Measurements from ENCODE around the gene ARPC1A.

The ARPC1A gene

DNA sequence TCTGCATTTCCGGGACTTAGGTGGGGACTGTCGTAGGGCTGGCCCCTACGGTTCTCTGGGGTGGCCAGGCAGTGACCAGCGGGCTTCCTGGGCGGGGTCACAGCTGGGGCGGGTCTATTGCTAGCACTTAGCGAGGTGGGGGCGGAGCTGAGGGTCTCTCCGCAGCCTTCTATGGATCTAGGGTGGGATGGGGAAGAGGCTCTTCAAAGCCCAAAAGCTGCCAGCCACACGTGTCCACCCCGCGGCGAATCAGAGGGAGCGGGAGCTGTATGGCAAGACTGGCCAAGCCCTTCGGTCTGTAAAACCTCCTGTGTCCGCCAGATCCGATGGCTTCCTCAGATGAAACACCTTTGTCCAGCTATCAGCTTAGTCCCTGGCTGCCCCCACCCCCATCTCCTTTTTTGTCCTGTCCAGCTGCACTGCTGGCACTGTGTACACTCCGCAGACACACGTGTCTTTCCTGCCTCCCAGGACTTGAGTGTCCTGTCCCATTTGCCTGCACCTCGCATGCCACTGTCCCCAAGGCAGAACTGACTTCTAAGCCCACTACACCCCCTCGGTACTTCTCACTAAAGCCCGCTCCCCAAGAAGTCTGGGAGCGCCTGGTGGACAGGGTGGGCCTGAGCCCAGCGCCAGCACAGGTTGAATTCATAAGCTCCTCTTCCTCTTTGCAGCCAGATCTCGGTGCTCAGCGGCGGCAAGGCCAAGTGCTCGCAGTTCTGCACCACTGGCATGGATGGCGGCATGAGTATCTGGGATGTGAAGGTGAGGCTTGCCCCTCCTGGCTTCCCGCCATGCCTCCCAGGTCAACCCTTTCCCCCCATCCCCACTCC is 67.9 kb downstream of the ARPC1A start:
- Histone ChIP-seq H3K27me3 (ENCODE audit: control insufficient read depth, insufficient read depth, low read length) (no peaks in the 10 kb centered on the region), H3K36me3 (ENCODE audit: control insufficient read depth, low read depth, low read length) (peaks cover 37% of the 10 kb centered on the region), H3K4me1 (ENCODE audit: control insufficient read depth, low read depth, low read length) (peaks cover 3% of the 10 kb centered on the region), H3K4me3 (ENCODE audit: low read length) (peak overlapping the region; percentile 85), H3K9ac (ENCODE audit: low read length) (peak overlapping the region; percentile 55), H3K27ac (ENCODE audit: low read length) (peak overlapping the region; percentile 54), H3K9me3 (ENCODE audit: control insufficient read depth, low read depth, low read length) (no peaks in the 10 kb centered on the region)

DNA sequence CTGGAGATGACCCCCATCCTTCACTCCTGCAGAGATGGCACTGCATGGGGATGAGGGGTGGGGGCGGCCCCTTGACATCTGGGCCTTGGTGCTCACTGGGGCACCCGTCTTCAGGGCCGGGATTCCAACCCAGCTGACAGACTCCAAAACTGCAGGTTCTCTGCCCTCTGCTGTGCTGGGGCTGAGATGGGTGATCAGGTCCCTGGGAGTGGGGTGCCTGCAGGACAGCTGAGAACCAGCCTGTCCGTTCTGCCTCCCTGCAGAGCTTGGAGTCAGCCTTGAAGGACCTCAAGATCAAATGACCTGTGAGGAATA is 68.4 kb downstream of the ARPC1A start:
- H3K4me3 ChIP-seq (ENCODE audit: low read length), result no peak overlapping the region
- peaks cover 43% of the 10 kb centered on the region for H3K36me3 ChIP-seq (ENCODE audit: control insufficient read depth, low read depth, low read length)

DNA sequence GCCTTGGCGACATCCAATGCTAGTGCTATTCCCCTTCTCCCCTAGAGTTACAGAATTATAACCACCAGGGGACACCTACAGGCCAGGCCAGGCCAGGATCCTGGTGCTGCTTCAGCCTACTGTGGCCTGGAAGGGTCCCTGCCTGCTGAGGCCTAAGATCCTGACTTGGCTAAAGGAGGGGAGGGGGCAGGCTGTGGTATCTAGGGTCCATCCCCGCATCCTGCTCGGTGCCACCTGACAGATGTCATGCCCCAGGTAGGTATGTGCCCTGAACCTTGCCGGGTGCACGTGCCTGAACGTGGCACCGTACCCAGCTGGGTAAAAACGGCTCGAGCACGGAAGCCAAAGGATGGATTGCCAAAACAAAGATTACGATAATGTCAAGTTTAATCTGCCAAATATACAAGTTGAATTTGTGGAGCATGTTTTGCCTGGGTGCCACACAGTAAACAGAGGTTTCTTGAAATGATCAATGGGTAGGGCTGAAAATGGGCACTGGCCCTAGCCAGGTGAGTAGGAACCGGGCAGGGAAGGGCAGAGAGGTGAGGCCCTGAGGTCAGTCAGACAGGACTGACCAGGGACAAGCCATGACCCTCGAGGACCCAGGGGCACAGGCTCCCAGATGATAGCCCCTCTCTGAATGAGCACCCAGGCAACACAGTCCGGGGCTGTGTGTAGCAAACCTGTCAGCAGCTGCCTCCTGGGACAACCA is 70.1 kb downstream of the ARPC1A start:
- Histone ChIP-seq H3K4me3 (ENCODE audit: low read length) (no peak overlapping the region), H3K36me3 (ENCODE audit: control insufficient read depth, low read depth, low read length) (peaks cover 53% of the 10 kb centered on the region), H3K4me1 (ENCODE audit: control insufficient read depth, low read depth, low read length) (peaks cover 3% of the 10 kb centered on the region), H3K27ac (ENCODE audit: low read length) (no peak overlapping the region), H3K9me3 (ENCODE audit: control insufficient read depth, low read depth, low read length) (no peaks in the 10 kb centered on the region), H3K9ac (ENCODE audit: low read length) (no peak overlapping the region), H3K27me3 (ENCODE audit: control insufficient read depth, insufficient read depth, low read length) (no peaks in the 10 kb centered on the region)

More for the DNA sequence above, 68.4 kb downstream of the ARPC1A start:
- Histone ChIP-seq H3K9me3 (ENCODE audit: control insufficient read depth, low read depth, low read length) (no peaks in the 10 kb centered on the region), H3K27ac (ENCODE audit: low read length) (no peak overlapping the region), H3K9ac (ENCODE audit: low read length) (no peak overlapping the region), H3K4me1 (ENCODE audit: control insufficient read depth, low read depth, low read length) (peaks cover 3% of the 10 kb centered on the region), H3K27me3 (ENCODE audit: control insufficient read depth, insufficient read depth, low read length) (no peaks in the 10 kb centered on the region)

DNA sequence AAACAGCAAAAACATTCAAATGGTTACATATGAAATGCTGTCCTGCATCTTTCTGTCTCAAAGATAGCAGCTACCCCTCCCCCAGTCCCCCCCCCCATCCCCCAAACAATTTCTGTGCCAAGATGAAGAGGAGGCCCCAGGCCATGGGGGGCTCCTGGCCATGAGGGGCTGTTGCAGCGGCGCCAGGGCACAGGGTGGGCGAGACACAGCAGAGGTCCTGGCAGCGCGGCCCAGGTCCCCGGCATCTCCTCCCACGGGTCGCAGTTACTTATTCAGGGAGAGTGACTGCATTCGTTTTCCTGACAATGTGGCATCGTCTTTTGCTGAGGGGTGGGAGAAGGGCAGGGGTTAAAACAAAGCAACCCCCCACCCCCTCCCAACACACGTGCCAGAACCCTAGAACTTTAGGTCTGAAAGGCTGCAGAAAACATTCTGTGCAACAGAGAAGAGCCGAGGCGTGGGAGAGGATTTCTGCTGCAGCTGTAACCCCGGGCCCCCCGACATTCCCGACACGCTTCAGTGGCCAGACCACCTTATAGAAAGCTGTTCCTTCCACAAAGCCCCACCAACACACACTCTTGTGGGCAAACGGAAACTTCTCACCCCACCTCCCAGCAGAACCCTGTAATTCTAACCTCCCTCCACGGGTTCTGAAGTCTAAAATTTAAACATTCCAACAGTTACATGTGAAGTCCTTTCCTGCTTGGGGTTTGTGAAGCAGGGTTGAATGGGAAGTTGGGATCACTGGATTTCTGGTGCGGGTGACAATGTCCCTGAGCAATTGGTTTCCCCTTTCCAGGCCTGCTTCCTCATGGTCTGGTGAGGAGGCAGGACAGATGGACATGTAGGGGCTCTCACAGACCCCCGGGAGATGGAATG is 71.0 kb downstream of the ARPC1A start:
- Histone ChIP-seq H3K9ac (ENCODE audit: low read length) (no peak overlapping the region), H3K9me3 (ENCODE audit: control insufficient read depth, low read depth, low read length) (no peaks in the 10 kb centered on the region), H3K27me3 (ENCODE audit: control insufficient read depth, insufficient read depth, low read length) (no peaks in the 10 kb centered on the region), H3K36me3 (ENCODE audit: control insufficient read depth, low read depth, low read length) (peaks cover 60% of the 10 kb centered on the region), H3K4me3 (ENCODE audit: low read length) (no peak overlapping the region), H3K27ac (ENCODE audit: low read length) (no peak overlapping the region), H3K4me1 (ENCODE audit: control insufficient read depth, low read depth, low read length) (peaks cover 3% of the 10 kb centered on the region)

DNA sequence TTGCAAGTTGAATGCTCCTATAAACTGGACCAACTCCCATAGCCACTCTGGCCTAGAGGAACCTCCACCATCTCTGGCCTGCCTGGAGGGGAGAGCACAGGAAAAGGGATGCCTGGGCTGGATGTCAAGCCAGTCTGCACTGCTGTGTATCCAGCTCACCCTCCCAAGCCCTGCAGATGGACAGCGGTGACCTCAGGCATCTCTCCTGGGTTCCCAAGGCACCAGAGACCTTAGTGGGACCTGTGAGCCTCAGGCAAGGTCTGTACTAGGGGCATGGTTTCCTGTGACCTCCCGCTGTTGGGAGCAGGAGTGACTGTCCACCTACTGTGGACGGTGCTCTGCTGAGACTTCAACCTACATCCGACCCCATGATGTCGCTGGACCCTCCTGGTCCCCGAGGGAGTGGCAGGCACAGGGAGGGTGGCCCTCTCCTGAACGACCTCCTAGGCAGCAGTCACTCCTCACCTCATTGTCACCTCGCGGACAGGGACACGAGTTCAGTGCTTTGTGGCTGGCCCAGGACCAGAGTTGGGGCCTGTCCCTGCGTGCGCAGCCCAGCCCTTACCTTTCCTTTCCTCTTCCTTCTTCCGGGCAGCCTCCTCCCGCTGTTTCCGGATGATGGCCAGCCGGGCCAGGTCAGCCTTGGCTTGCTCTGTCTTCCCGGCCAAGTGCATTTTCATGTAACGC is 71.7 kb downstream of the ARPC1A start:
- H3K9ac ChIP-seq (ENCODE audit: low read length), result no peak overlapping the region
- H3K4me1 ChIP-seq (ENCODE audit: control insufficient read depth, low read depth, low read length), result peaks cover 3% of the 10 kb centered on the region
- peaks cover 65% of the 10 kb centered on the region for H3K36me3 ChIP-seq (ENCODE audit: control insufficient read depth, low read depth, low read length)

DNA sequence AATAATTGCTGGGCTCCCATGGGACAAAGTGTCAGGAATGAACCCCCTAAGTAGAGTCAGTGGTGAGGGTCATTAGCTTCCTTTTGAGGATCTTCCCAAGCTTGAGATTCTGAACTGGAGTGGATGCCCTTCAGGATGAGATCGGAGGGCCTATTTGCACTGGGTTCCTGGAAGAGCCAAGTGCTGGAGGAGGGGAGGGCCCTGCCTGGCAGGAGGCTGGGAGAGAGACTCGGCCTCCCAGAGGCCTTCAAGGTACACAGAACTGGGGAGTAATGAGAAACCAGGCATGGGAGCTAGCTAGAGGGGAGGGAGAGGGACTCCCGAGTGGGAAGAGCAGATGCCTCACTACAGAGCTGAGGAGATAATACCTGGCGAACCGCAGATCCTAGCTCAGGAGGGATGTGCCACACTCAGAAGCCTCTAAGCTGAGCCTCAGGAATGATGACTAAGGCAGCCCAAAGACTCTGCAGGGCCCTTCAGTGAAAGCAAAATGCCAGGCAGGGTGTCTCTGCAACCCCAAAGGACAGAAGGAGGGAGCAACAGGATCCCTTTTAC is 73.3 kb downstream of the ARPC1A start:
- no peaks in the 10 kb centered on the region for H3K4me1 ChIP-seq (ENCODE audit: control insufficient read depth, low read depth, low read length)
- no peak overlapping the region for H3K9ac ChIP-seq (ENCODE audit: low read length)
- no peak overlapping the region for H3K27ac ChIP-seq (ENCODE audit: low read length)
- H3K36me3 ChIP-seq (ENCODE audit: control insufficient read depth, low read depth, low read length), result peaks cover 78% of the 10 kb centered on the region
- H3K9me3 ChIP-seq (ENCODE audit: control insufficient read depth, low read depth, low read length), result no peaks in the 10 kb centered on the region
- no peak overlapping the region for H3K4me3 ChIP-seq (ENCODE audit: low read length)
- H3K27me3 ChIP-seq (ENCODE audit: control insufficient read depth, insufficient read depth, low read length), result no peaks in the 10 kb centered on the region

More for the DNA sequence above, 71.7 kb downstream of the ARPC1A start:
- Histone ChIP-seq H3K27ac (ENCODE audit: low read length) (no peak overlapping the region), H3K4me3 (ENCODE audit: low read length) (no peak overlapping the region), H3K9me3 (ENCODE audit: control insufficient read depth, low read depth, low read length) (no peaks in the 10 kb centered on the region), H3K27me3 (ENCODE audit: control insufficient read depth, insufficient read depth, low read length) (no peaks in the 10 kb centered on the region)

DNA sequence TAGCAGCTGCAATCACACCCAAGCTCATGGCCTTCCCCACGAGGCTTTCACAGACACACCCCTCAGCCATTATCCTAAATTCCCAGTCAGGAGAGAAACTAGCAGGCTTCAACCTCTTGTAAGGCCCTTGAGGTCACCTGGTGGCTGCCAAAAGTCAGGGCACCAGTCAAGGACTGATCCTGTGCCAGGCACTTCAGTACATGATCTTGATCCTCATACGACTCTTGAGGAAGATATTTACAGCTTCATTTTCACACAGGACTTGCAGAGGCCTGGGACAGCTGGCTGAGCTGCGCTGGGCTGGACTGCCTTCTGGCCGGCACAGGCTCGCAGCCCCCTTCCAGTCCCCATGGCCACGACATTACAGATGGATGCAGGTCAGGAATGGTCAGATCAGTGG is 73.9 kb downstream of the ARPC1A start:
- H3K4me1 ChIP-seq (ENCODE audit: control insufficient read depth, low read depth, low read length), result no peaks in the 10 kb centered on the region
- H3K9me3 ChIP-seq (ENCODE audit: control insufficient read depth, low read depth, low read length), result no peaks in the 10 kb centered on the region
- no peak overlapping the region for H3K9ac ChIP-seq (ENCODE audit: low read length)
- H3K4me3 ChIP-seq (ENCODE audit: low read length), result no peak overlapping the region
- H3K27me3 ChIP-seq (ENCODE audit: control insufficient read depth, insufficient read depth, low read length), result no peaks in the 10 kb centered on the region
- H3K36me3 ChIP-seq (ENCODE audit: control insufficient read depth, low read depth, low read length), result peaks cover 82% of the 10 kb centered on the region
- H3K27ac ChIP-seq (ENCODE audit: low read length), result no peak overlapping the region

DNA sequence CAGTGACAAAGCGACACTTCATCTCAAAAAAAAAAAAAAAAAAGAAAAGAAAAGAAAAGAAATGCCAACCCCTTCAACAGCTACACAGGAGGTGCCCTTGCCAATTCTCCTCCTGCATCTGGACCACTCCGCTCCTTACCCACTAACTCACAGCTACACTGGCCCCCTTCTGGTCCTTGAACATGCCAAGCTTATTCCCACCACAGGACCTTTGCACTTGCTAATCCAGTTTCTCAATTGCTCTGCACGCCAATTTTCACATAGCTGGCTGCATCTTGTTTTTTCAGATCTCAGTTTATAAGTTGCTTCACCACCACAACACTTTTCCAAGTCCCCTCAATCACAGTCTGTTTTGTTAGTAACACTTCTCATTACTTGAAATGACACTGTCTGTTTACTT is 77.2 kb downstream of the ARPC1A start:
- Histone ChIP-seq H3K27ac (ENCODE audit: low read length) (no peak overlapping the region), H3K9ac (ENCODE audit: low read length) (no peak overlapping the region), H3K36me3 (ENCODE audit: control insufficient read depth, low read depth, low read length) (peaks cover 55% of the 10 kb centered on the region), H3K27me3 (ENCODE audit: control insufficient read depth, insufficient read depth, low read length) (no peaks in the 10 kb centered on the region), H3K4me1 (ENCODE audit: control insufficient read depth, low read depth, low read length) (peaks cover 7% of the 10 kb centered on the region), H3K9me3 (ENCODE audit: control insufficient read depth, low read depth, low read length) (no peaks in the 10 kb centered on the region), H3K4me3 (ENCODE audit: low read length) (no peak overlapping the region)

DNA sequence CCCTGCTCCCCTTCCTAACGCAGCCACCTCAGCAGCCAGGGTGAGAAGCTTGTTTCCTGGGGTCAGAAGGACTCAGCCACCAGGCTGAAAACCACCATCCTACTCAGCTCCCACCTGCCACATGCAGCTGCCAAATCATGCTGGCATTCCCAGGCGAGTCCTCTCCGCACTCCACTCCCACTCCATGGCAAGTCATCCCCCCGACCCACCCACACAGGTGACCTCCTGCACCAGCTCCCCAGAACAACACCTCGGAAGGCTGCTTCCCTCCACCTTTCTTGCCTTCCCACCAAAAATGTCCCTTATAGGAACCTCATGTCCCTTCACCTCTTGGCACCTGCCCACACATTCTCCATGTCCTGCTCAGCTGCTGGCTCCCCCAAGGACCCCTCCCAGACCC is 78.1 kb downstream of the ARPC1A start:
- Histone ChIP-seq H3K4me3 (ENCODE audit: low read length) (no peak overlapping the region), H3K27ac (ENCODE audit: low read length) (no peak overlapping the region), H3K36me3 (ENCODE audit: control insufficient read depth, low read depth, low read length) (peaks cover 49% of the 10 kb centered on the region), H3K4me1 (ENCODE audit: control insufficient read depth, low read depth, low read length) (peaks cover 7% of the 10 kb centered on the region), H3K27me3 (ENCODE audit: control insufficient read depth, insufficient read depth, low read length) (no peaks in the 10 kb centered on the region), H3K9me3 (ENCODE audit: control insufficient read depth, low read depth, low read length) (no peaks in the 10 kb centered on the region), H3K9ac (ENCODE audit: low read length) (no peak overlapping the region)

DNA sequence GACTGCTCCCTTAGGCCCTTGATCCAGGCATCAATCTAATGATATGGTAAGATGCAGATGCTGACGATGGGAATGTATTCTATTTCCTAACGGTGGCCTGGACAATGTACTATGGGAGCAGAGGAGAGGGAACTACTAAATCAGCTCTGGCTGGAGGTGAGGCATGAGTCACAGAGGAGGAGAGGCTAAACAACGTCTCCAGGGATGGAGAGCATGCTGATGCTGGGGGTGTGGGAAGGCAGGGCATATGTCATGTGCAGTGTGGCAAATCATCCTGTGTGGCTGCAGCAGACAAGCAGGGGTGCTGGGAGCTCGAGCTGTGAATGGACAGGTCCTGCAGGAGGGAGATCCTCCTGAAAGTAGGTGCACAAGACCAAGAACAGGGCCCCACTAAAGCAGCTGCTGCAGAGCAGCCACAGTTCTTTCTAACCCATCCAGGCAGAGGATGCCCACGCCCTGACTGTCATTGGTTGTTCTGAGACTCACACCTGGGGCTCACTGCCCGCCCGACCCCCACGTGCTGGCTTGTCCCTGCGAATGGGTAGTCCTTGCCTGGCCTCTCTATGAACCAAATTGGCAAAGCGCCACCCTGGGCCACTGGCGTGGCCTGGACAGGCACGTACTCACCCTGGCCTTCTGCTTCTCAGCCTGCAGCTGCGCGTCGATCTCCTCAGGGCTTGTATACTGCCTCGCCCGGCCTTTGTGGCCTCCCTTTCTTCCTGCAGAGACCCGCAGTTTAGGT is 78.7 kb downstream of the ARPC1A start:
- no peak overlapping the region for H3K9ac ChIP-seq (ENCODE audit: low read length)
- peaks cover 42% of the 10 kb centered on the region for H3K36me3 ChIP-seq (ENCODE audit: control insufficient read depth, low read depth, low read length)
- peaks cover 7% of the 10 kb centered on the region for H3K4me1 ChIP-seq (ENCODE audit: control insufficient read depth, low read depth, low read length)

More for the DNA sequence above, 78.7 kb downstream of the ARPC1A start:
- H3K27ac ChIP-seq (ENCODE audit: low read length), result no peak overlapping the region
- no peaks in the 10 kb centered on the region for H3K9me3 ChIP-seq (ENCODE audit: control insufficient read depth, low read depth, low read length)
- H3K27me3 ChIP-seq (ENCODE audit: control insufficient read depth, insufficient read depth, low read length), result no peaks in the 10 kb centered on the region
- no peak overlapping the region for H3K4me3 ChIP-seq (ENCODE audit: low read length)

All from iPS-18a (cell line).